Stimulated activated CD4-positive, alpha-beta T cell treated with anti-CD3 and anti-CD28 coated beads, TNF-alpha, amount 100 ng/mL, for 4 hours (primary cell): ENCODE measurements around the gene GNG7.
"Not testable (repeated sequence)": the region's sequence is repeated elsewhere in the genome, so short reads cannot be mapped to it uniquely, and the experiment has no call there.

Experiments used
- DNase-seq, 3 experiments: peaks; one replicate each; pipeline ENCODE4 v3.0.0-alpha.2; 2020; ENCODE audit warnings: low read depth in 3 of 3

The GNG7 gene

DNA sequence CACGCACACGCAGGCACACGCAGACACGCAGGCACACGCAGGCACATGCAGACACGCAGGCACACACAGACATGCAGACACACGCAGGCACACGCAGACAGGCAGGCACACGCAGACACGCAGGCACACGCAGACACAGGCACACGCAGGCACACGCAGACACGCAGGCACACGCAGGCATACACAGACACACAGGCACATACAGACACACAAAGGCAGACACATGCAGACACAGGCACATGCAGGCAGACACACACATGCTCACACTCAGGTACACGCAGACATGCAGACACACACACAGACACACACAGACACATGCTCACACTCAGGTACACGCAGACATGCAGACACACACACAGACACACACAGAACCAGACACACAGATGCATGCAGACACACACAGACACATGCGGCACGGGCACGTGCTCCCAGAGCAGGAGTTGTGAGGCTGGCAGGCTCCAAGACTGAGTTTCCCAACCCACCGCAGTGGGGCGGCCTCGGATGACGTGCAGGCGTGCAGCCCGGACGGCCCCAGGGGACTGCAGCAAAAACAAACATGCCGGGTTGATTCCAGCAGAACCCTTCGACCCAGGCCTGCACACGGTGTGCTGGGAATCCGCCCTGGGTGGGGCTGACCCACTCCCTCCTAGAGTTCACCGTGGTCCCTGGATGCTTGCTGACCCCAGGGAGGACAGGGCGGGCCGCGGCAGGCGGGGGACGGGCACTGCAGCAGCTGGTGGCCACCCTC, 126.6 kb downstream of the GNG7 start:
- DNase-seq: no peak

DNA sequence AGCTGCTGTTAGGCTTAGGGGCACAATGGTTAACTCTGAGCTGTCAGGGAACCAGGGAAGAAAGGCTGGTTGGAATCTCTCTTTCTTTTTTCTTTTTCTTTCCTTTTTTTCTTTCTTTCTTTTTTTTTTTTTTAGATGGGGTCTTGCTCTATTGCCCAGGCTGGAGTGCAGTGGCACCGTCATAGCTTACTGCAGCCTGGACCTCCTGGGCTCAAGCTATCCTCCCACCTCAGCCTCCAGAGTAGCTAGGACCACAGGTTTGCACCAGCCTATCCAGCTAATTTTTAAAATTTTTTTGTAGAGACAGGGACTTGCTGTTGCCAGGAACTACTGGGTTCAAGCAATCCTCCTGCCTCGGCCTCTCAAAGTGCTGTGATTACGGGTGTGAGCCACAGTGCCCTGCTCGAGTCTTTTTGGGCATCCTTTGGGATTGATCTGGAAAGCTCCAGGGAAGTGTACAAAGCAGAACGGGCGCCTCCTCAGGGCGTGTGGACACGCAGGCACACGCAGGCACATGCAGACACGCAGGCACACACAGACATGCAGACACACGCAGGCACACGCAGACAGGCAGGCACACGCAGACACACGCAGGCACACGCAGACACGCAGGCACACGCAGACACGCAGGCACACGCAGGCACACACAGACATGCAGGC, 127.4 kb downstream of the GNG7 start:
- no peak for DNase-seq

DNA sequence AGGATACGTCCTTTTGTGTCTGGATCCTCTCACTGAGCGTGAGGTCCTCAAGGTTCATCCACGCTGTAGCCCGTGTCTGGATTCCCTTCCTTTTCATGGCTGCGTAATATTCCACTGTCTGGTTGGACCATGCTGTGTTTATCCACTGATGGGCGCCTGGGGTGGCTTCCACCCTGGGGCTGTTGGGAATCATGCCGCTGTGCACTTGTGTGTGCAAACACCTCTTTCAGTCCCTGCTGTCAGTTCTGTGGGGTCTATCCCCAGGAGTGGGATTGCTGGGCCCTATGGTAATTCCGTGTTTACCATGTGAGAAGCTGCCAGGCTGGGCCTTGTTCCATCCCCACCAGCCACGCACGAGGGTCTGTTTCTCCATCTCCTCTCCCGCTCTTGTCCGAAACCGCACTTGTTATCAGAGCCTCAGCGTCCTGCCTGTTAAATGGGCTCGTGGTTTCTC, 128.0 kb downstream of the GNG7 start:
- DNase-seq: no peak

DNA sequence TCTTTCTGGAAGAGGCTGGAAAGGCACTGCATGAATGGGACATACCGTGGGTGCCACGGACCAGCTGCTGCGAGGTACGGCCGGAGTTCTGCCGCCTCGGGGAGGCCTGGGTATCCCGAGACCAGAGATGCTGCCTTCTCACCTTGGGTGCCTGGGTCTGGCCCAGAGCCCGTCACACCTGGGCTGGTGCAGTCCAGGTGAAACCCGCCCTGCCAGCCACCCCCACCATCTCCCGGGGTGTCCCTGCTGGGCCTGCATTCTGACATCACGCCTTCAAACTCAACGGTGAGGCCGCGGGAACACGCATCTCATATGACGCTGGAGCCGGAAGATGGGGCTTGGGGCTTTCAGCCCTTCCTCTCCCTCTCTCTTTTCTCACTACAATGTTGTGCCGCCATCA, 128.6 kb downstream of the GNG7 start:
- no peak for DNase-seq

DNA sequence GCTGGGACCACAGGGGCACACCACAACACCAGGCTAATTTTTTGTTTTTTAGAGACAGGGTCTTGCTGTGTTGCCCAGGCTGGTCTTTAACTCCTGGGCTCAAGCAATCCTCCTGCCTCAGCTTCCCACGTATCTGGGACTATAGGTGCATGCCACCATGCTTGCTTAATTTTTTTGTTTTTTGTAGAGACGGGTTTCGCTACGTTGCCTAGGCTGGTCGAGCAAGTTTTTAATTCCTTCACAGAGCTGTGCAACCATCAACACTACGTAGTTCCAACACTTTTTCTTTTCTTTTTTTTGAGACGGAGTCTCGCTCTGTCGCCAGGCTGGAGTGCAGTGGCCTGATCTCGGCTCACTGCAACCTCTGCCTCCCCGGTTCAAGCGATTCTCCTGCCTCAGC, 130.3 kb downstream of the GNG7 start:
- not testable (repeated sequence) for DNase-seq

DNA sequence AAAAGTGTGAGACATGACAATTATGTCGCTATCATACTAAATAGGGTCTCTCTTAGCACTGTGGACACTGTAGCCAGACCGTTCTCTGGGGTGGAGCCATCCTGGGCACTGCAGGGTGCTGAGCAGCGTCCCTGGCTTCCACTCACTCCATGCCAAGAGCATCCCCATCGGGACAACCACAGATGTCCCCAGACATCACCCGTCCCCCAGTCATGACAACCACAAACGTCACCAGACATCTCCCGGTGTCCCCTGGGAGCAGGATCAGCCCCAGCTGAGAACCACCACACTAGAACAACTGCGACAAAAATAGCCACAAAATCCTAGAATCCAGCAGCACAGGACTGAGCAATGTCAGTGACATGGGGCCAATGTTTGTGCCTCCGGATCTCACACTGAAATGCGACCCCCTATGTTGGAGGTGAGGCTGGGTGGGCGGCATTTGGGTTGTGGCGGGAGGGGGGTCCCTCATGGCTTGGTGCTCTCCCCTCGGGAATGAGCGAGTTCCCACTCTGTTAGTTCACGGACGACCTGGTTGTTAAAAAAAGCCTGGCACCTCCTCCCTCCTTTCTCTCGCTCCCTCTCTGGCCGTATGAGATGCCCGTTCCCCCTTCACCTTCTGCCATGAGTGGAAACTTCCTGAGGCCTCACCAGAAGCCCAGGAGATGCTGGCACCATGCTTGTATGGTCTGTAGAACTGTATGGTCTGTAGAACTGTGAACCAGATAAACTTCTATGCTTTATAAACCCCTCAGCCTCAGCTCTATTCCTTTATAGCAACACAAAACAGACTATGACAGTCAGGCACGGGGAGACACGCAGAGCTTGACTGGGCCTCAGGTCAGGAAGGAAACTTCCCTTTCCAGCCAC, 132.7 kb downstream of the GNG7 start:
- DNase-seq: no peak

DNA sequence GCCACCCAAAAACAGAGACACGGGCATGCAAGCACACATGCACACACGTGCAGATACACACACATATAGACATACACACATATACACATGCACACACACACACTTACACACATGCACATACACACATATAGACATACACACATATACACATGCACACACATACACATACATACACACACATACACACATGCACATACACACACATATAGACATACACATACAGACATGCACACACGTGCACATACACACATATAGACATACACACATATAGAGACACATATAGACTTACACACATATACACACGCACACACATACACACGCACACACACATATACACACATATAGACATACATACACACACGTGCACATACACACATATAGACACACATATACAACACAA, 134.5 kb downstream of the GNG7 start:
- no peak for DNase-seq

DNA sequence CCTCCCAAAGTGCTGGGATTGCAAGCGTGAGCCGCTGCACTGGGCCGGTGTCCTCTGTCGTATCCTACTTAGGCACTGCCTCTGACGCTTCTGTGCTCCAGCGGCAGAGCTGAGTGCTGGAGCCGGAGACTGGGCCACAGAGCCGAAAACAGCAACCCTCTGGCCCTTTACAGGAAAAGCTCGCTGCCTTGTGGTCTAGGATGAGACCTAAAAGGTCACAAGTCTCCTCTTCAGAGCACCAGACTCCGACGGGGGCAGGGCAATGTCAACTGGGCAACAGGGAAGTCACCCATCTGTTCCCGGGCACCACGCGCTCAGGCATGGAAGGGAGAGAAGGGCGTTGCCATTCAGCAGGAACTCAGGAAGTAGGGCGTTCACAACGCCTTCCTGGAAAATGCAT, 134.9 kb downstream of the GNG7 start:
- no peak for DNase-seq

DNA sequence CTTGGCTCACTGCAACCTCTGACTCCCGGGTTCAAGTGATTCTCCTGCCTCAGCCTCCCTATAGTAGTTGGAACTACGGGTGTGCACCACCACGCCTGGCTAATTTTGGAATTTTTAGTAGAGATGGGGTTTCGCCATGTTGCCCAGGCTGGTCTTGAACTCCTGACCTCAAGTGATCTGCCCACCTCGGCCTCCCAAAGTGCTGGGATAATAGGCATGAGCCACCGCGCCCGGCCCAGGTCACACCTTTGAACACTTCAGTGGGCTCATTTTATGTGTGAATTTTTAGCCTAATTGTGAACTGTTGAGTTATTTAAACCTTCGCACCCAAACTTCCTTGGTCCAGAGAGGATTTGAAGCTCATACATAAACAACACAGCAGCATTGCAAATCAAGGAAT, 138.9 kb downstream of the GNG7 start:
- not testable (repeated sequence) for DNase-seq

DNA sequence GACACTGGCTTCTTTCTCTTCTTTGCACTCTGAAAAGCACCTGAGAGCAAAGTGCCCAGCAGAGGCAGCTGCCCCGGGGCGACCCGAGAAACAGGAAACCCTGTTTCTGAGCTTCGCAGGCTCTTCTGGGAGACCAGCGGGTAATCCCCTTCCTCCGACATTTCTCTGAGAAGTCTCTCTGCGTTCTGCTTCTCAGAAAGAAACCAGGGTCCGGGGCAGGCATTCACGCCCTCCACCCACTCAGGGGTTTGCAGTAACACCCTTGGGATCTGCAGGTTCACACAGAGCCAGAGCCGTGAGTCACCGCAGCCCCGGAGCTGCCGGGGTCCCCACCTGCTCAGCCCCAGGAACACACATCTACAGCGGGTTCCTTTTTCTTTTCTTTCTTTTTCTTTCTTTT, 140.6 kb downstream of the GNG7 start:
- peak; percentile 30 to 65 (median 44) for DNase-seq

DNA sequence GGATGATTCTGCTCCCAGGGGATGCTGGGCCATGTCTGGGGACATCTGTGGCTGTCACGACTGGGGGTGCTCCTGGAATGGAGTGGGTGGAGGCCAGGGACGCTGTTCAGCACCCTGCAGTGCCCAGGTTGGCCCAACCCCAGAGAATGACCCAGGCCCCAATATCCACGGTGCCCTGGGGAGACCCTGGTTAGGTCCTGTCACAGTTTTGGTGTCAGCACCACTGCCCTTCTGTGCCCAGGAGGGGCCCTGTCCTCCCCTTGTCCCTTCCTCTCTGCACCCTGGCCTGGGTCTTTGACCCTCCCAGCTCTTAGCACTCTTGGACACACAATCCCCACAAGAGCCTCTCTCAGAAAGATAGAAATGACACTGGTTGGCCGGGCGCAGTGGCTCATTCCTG, 141.3 kb downstream of the GNG7 start:
- DNase-seq: no peak

DNA sequence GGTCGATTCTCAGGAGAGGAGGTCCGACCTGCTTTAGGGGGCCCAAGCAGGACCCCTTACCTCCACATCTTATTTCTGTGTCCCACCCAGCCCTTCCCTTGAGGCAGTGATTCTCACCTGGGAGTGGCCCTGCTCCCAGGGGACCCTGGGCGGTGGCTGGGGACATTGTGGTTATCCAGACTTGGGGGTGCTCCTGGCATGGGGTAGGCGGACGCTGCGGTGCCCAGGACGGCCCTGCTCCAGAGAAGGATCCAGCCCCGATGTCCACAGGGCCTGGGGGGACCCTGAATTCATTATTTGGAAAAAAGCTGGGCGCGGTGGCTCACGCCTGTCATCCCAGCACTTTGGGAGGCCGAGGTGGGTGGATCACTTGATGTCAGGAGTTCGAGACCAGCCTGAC, 142.1 kb downstream of the GNG7 start:
- no peak for DNase-seq

DNA sequence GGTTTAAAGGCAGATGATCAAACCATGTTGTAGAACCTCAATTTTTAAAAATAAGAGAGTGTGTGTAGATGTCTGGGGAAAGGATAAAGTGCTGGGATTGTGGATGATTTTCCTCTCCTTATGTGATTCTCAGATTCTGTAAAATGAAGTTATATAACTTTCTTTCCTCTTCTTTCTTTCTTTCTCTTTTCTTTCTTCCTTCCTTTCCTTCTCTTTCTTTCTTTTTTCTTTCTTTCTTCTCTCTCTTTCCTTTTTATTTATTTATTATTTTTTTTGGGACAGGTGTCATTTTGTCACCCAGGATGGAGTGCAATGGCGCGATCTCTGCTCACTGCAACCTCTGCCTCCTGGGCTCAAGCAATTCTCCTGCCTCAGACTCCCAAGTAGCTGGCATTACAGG, 144.0 kb downstream of the GNG7 start:
- DNase-seq: no peak

DNA sequence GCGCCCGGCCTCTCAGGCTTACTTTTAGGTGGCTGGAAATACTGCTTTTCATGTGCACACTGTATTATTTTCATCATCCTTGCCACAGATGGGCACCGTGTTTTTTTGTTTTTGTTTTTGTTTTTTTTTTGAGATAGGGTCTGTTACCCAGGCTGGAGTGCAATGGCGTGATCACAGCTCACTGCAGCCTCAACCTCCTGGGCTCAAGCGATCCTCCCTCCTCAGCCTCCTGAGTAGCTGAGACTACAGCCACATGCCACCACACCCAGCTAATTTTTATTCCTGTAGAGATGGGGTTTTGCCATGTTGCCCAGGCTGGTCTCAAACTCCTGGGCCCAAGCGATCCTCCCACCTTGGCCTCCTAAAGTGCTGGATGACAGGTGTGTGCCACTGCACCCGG, 144.4 kb downstream of the GNG7 start:
- not testable (repeated sequence) for DNase-seq

DNA sequence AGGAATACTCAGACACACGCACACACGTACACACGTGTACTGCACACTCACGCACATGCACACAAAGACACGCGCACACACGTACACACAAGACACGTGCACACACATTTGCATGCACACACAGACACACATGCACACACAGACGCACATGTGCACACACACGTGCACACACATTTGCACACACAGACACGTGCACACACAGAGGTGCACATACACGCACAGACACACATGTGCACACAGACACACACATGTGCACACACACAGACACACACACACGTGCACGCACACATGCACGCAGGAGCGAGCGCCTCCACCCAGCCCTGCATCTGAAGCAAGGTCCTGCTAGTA, 145.4 kb downstream of the GNG7 start:
- DNase-seq: no peak

DNA sequence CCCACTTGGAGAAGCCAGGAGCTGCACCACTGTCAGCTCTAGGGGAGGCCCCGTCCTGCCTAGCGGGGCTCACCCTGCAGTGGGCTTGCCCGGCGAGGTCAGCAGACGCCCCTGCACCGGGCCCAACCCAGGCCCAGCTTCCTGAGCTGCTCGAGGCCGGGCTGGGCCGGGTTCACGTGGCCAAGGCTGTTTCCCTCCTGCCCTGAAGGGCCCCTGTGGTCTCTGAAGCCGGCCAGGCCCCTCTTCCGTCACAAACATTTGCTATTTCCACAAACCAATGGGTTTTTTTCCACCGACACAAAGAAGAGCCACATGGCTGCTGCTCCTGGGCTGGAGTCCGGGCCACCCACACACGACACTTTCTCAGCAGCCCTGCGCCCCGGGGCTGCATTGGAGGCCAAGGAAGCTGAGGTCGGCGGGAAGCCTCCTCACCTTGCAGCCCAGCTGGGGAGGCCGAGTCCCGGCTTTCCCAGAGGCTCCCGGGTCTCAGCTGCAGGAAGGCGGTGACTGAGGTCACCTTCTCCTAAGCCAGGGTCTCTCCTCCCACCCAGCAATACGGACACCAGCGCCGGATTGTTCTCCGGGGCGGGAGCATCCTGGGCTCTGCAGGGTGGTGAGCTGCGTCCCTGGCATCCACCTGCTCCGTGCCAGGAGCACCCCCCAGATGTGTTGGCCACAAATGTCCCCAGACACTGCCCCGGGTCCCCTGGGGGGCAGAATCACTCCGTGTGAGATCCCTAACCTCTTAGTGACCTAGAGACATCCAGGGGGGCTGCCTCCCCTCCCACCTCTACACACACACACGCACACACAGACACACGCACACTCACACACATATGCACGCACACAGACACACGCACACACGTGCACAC, 146.0 kb downstream of the GNG7 start:
- DNase-seq: no peak

DNA sequence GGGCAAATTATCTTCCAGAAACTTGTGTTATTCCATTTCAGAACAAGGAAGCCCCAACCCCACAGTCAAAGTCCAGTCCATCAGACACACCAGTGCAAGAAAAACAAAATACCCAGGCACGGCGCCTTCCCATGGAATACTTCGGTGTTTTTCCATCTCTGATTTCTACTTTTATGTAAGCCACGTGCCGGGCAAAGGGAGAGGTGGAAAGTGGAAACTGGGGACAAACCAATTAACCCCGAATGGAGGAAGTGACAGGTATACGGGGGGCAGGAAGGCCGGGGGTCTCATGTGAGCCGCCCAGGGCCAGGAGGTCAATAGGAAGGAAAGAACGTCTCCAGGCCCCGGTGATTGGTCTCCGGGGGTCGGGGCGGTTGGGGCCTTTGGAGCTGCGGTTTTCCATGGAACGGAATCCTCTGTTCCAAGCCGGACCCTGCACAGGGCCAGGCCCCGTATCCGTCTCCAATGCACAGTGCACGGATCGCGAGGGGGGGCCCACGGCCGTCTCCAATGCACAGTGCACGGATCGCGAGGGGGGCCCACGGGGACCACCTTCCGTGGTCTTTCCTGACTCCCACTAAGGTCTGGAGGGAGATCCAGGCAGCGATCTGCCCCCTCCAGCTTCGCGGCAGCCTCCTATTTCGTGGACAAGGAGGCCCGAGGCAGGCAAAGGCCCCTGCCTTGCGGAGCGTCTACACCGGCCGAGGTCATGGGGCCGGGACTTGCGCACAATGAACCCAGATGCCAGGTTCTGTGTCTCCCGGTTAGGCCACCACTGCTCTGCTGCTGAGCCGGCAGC, 146.9 kb downstream of the GNG7 start:
- DNase-seq: no peak

DNA sequence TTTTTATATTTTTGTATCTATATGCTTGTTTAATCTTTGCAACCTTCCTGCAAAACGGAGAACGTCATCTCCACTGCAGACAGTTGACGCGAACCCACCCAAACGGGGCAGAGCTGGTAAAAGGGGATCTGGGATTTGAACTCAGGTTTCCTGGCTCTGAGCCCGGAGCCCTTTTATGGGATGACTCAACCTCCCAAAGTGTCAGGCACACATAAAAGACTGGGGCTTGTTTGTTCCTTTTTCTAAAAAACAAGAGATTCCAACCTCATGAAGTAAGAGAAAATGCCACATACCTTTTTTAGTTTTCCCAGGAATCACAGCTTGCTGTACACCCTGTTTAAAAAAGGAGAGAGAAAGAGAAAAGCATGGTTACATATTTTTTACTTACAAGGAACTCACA, 147.6 kb downstream of the GNG7 start:
- DNase-seq: no peak

DNA sequence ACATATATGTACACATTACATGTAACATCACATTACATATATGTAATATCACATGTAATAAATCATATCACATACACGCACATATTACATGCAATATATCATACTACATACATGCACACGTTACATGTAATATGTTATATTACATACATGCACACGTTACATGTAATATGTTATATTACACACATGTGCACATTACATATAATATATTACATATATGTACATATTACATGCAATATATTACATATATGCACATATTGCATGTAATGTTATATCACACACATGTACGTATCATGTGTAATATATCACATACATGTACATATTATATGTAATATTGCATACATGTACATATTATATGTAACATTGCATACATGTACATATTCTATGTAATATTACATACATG, 149.0 kb downstream of the GNG7 start:
- DNase-seq: no peak

DNA sequence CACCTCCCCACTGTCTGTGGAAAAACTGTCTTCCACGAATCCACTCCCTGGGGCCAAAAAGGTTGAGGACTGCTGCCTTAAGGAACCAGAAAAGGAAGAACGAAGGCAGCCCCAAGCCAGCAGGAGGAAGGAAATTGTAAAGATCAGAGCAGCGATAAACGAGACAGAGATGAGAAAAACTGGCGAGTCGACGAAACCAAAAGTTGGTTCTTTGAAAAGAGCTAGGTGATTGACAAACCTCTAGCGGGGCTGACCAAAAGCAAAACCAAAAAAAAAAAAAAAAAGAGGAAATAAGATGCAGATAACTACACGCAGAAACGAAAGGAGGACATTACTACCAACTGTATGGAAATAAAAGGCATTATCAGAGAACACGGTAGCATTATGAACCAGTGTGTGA, 149.6 kb downstream of the GNG7 start:
- peak in 2 of 3 experiments; percentile 13 to 32 for DNase-seq

DNA sequence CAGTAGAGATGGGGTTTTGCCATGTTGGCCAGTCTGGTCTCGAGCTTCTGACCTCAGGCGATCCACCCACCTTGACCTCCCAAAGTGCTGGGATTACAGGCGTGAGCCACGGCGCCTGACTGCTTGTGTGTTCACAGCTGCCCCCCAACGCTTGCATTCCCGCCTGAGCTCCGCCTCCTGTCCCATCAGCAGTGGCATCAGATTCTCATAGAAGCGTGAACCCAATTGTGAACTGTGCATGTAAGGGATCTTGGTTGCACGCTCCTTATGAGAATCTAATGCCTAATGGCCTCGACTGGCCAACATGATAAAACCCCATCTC, 150.7 kb downstream of the GNG7 start:
- no peak for DNase-seq
